GM12878 (cell line): ENCODE measurements around the gene TESK1. TPM values are rescaled to one million over a fixed set of nuclear protein-coding genes. Genes with fewer than 3 reads are reported as not detected.

ENCODE experiments used
- ATAC-seq: fragments of 200-7000 bp; cut with Tn5 transposase; 3 replicates; pipeline ENCODE4 v1.9.1; 2020; ENCODE audit warnings: mild to moderate bottlenecking, moderate library complexity
- BruUV-seq: library from RNA; stranded (reverse); fragments of 400-500 nt; replicated peaks from 2 replicates; lab custom pipeline; 2021; lab: Mats Ljungman, UMichigan
- CTCF ChIA-PET: fragments of 300-600 bp; sonication (Branson Sonifier 250); formaldehyde crosslinking; extraction: SDS; loops from one replicate; lab custom pipeline; 2021; ENCODE audit warnings: inconsistent platforms; lab: Yijun Ruan, JAX
- POLR2A ChIA-PET: fragments of 350-600 bp; formaldehyde crosslinking; extraction: SDS; loops from one replicate; lab custom pipeline; 2021; ENCODE audit warnings: inconsistent platforms; lab: Charles Lee
- RAD21 ChIA-PET: fragments of 300-600 bp; sonication (Branson Sonifier 250); formaldehyde crosslinking; loops from one replicate; lab custom pipeline; 2023; ENCODE audit warnings: antibody characterized with exemption; ENCODE audit not compliant: unreplicated experiment; lab: Charles Lee
- SMC1A ChIA-PET: fragments of 300-600 bp; sonication (Branson Sonifier 250); formaldehyde crosslinking; loops from one replicate; lab custom pipeline; 2023; ENCODE audit not compliant: unreplicated experiment, uncharacterized antibody; lab: Charles Lee
- DNase-seq: peaks from one replicate; pipeline ENCODE4 v3.0.0-alpha.2; 2011; ENCODE audit warnings: low read depth, low spot score
- FAIRE-seq: peaks from 3 replicates; lab custom pipeline; 2011; peaks lifted over from hg19 to GRCh38; lab: Jason Lieb, UNC
- H2AFZ ChIP-seq: 2 replicates; pipeline ENCODE4 v1.6.0; 2011; ENCODE audit warnings: low read depth, low read length, control low read depth; ENCODE audit not compliant: control insufficient read depth
- H3K27ac ChIP-seq: 2 replicates; pipeline ENCODE4 v1.5.1; 2011; ENCODE audit warnings: control low read depth; ENCODE audit not compliant: control insufficient read depth, insufficient read depth
- H3K27me3 ChIP-seq, 2 experiments: replicated peaks in 1 of 2; 2 replicates each; pipeline versions ENCODE4 v1.6.0 to v1.6.1; 2011; ENCODE audit warnings: low read length in 1 of 2; ENCODE audit not compliant: control insufficient read depth in 2 of 2, insufficient read depth in 2 of 2
- H3K36me3 ChIP-seq, 2 experiments: 2 replicates each; pipeline ENCODE4 v1.5.1; 2011; ENCODE audit warnings: low read length in 1 of 2; ENCODE audit not compliant: control insufficient read depth in 2 of 2, insufficient read depth in 2 of 2
- H3K4me1 ChIP-seq: 2 replicates; pipeline ENCODE4 v1.6.1; 2011; ENCODE audit warnings: mild to moderate bottlenecking, low read length, moderate library complexity, mixed read lengths; ENCODE audit not compliant: control insufficient read depth, insufficient read depth
- H3K4me2 ChIP-seq: 2 replicates; pipeline ENCODE4 v1.6.0; 2011; ENCODE audit warnings: control low read depth; ENCODE audit not compliant: control insufficient read depth, insufficient read depth
- H3K4me3 ChIP-seq: fragments of 200-600 bp; sonication (generic); 2 replicates; pipeline ENCODE4 v1.5.1; 2016
- H3K79me2 ChIP-seq: 2 replicates; pipeline ENCODE4 v1.6.0; 2011; ENCODE audit warnings: low read length; ENCODE audit not compliant: control insufficient read depth, insufficient read depth
- H3K9ac ChIP-seq: 2 replicates; pipeline ENCODE4 v1.8.0; 2011; ENCODE audit warnings: low read length, control low read depth, mixed read lengths; ENCODE audit not compliant: control insufficient read depth, insufficient read depth
- H3K9me3 ChIP-seq: replicated peaks from 3 replicates; pipeline ENCODE4 v1.5.1; 2011; ENCODE audit warnings: mild to moderate bottlenecking, low read length; ENCODE audit not compliant: control insufficient read depth, insufficient read depth
- H4K20me1 ChIP-seq: 2 replicates; pipeline ENCODE4 v1.6.0; 2011; ENCODE audit not compliant: control insufficient read depth, insufficient read depth
- ATF2 ChIP-seq: IDR thresholded peaks from 2 replicates; pipeline ENCODE4 v1.6.1; 2012; ENCODE audit warnings: low read length, inconsistent platforms
- BCL11A ChIP-seq: IDR thresholded peaks from 2 replicates; pipeline ENCODE4 v1.6.1; 2011; ENCODE audit warnings: low read depth, low read length
- CBX3 ChIP-seq: fragments of 200-600 bp; sonication (generic); IDR thresholded peaks from 2 replicates; pipeline ENCODE4 v1.6.1; 2016; ENCODE audit warnings: low read depth, borderline replicate concordance
- EED ChIP-seq: sonication (generic); IDR thresholded peaks from 2 replicates; pipeline ENCODE4 v1.6.1; 2016; ENCODE audit warnings: antibody characterized with exemption, low read depth
- FOXM1 ChIP-seq: IDR thresholded peaks from 2 replicates; pipeline ENCODE4 v1.6.1; 2012; ENCODE audit warnings: low read depth, mild to moderate bottlenecking, inconsistent platforms, low read length, moderate library complexity
- IKZF2 ChIP-seq, 2 experiments: fragments of 450-650 bp; IDR thresholded peaks; 2 replicates each; pipeline ENCODE4 v1.6.1; 2017; ENCODE audit warnings: mild to moderate bottlenecking in 2 of 2, moderate library complexity in 2 of 2
- JUNB ChIP-seq: IDR thresholded peaks from 2 replicates; pipeline ENCODE4 v1.6.1; 2016; ENCODE audit warnings: antibody characterized with exemption, mild to moderate bottlenecking
- NFYA ChIP-seq: IDR thresholded peaks from 2 replicates; pipeline ENCODE4 v1.6.1; 2011; ENCODE audit warnings: low read depth, mild to moderate bottlenecking, low read length, improper control_type of control experiment, borderline replicate concordance
- NRF1 ChIP-seq: conservative IDR thresholded peaks from 2 replicates; pipeline ENCODE4 v1.6.1; 2011; ENCODE audit warnings: mild to moderate bottlenecking, low read depth, low read length, improper control_type of control experiment
- PAX8 ChIP-seq: fragments of 450-650 bp; IDR thresholded peaks from 2 replicates; pipeline ENCODE4 v1.6.1; 2017; ENCODE audit warnings: mild to moderate bottlenecking, moderate library complexity
- PRDM15 ChIP-seq: fragments of 450-650 bp; formaldehyde crosslinking; IDR thresholded peaks from 2 replicates; pipeline ENCODE4 v1.4.0; 2020; ENCODE audit warnings: mild to moderate bottlenecking, moderate library complexity
- RB1 ChIP-seq: fragments of 450-650 bp; formaldehyde crosslinking; IDR thresholded peaks from 2 replicates; pipeline ENCODE4 v1.6.1; 2017; ENCODE audit warnings: mild to moderate bottlenecking, borderline replicate concordance
- YBX1 ChIP-seq: fragments of 450-650 bp; IDR thresholded peaks from 2 replicates; pipeline ENCODE4 v1.6.1; 2016; ENCODE audit warnings: antibody characterized with exemption
- ZBED1 ChIP-seq: IDR thresholded peaks from 2 replicates; pipeline ENCODE4 v1.6.1; 2016; ENCODE audit warnings: borderline replicate concordance
- ZNF207 ChIP-seq: fragments of 450-650 bp; IDR thresholded peaks from 2 replicates; pipeline ENCODE4 v1.6.1; 2014; ENCODE audit warnings: antibody characterized with exemption, mild to moderate bottlenecking, borderline replicate concordance
- WGBS: methylation state at CpG from one replicate; pipeline ENCODE4 v1.1.6; 2016; ENCODE audit warnings: low lambda C conversion rate; ENCODE audit not compliant: insufficient replicate concordance, insufficient coverage; ENCODE audit errors: missing lambda C conversion rate; 5-methylcytosine and 5-hydroxymethylcytosine counted together
- in situ Hi-C: fragments of 300-500 bp; cut with MboI; formaldehyde crosslinking; loops from 9 replicates; pipeline ENCODE4 v1.14.3; 2018; ENCODE audit warnings: mixed read lengths
- intact Hi-C: fragments of 100-400 bp; cut with micrococcal nuclease; formaldehyde crosslinking; loops from one replicate; pipeline ENCODE4 v1.14.2; 2022; ENCODE audit not compliant: unreplicated experiment
- polyA plus RNA-seq, 11 experiments: library from polyadenylated mRNA; depleted of rRNA in 4 of 11; unstranded in 6 of 11; stranded (reverse) in 5 of 11; fragments of >200 nt; fragmentation: Nextera tagmentation in 4 of 11; fragmentation: Illumina TruSeq in 1 of 11; extraction: Ambion mirVana in 4 of 11; extraction: Trizol in 1 of 11; gene quantifications; 1 replicate in 1 of 11; 2 replicates in 10 of 11; pipeline versions ENCODE4 v1.2.1 to v1.2.3, GENCODE V29; 2011 to 2016; ENCODE audit warnings: inconsistent platforms in 2 of 11, missing spikeins in 2 of 11, low read depth in 1 of 11
- total RNA-seq, 4 experiments: library from RNA; depleted of rRNA in 3 of 4; stranded (reverse); fragments of >200 nt in 3 of 4; fragmentation: Illumina TruSeq in 1 of 4; extraction: Trizol in 1 of 4; gene quantifications; 2 replicates each; pipeline versions ENCODE4 v1.2.1 to v1.2.3, GENCODE V29; 2013 to 2021
- TF ChIP-seq, protein P1 (sequence below): fragments of 450-650 bp; IDR thresholded peaks from 2 replicates; pipeline ENCODE4 v1.6.1; 2018; ENCODE audit warnings: mild to moderate bottlenecking, low read depth, moderate library complexity; ENCODE audit not compliant: partially characterized antibody

Gene TESK1
- total and polyA plus RNA-seq, 10 of the 15 experiments (the other 5 are each of a cell fraction or from before 2014, with no cell fraction given): 0.16 to 19.5 (median 7.9) TPM; not detected in 1

GRCh38 chr9:35558185-35558584 is 46.9 kb upstream of the TESK1 start (continued):
- TF ChIP-seq ATF2: no peak
- TF ChIP-seq, all 136 proteins: peak for 0

- ChIA-PET RAD21 (no interaction called here), POLR2A (no interaction called here), SMC1A (interaction anchor here (1.1 kb wide), 1 partner anchor 15 kb away, joined by 3 read pairs; no protein-coding TSS in a partner anchor), CTCF (no interaction called here)
- no peak overlapping the region for H3K9ac ChIP-seq
- DNase-seq: no peak
- WGBS: 39% methylated on average over 19 of the region's 20 CpGs
- no TSS peak for BruUV-seq
- no peak for ATAC-seq
- in situ Hi-C loops (no loop called here), intact Hi-C loops (no loop called here)
- no peaks in the 10 kb centered on the region for H3K4me1 ChIP-seq
- no peaks in the 10 kb centered on the region for H3K27me3 ChIP-seq
- H3K79me2 ChIP-seq: no peaks in the 10 kb centered on the region
- H4K20me1 ChIP-seq: no peaks in the 10 kb centered on the region
- FAIRE-seq: no peak
- no peak overlapping the region for H3K27ac ChIP-seq
- no peaks in the 10 kb centered on the region for H3K36me3 ChIP-seq
- no peaks in the 10 kb centered on the region for H3K9me3 ChIP-seq
- no peak overlapping the region for H3K4me2 ChIP-seq
- H2AFZ ChIP-seq: no peak overlapping the region
- H3K4me3 ChIP-seq: no peak overlapping the region
- no peak for TF ChIP-seq JUNB
- TF ChIP-seq CBX3: no peak
- TF ChIP-seq EED: no peak
- no peak for TF ChIP-seq YBX1
- TF ChIP-seq NRF1: no peak
- no peak for TF ChIP-seq ZBED1
- no peak for TF ChIP-seq NFYA
- TF ChIP-seq PRDM15 (CRISPR knock-in tag): no peak
- TF ChIP-seq, protein P1, sequence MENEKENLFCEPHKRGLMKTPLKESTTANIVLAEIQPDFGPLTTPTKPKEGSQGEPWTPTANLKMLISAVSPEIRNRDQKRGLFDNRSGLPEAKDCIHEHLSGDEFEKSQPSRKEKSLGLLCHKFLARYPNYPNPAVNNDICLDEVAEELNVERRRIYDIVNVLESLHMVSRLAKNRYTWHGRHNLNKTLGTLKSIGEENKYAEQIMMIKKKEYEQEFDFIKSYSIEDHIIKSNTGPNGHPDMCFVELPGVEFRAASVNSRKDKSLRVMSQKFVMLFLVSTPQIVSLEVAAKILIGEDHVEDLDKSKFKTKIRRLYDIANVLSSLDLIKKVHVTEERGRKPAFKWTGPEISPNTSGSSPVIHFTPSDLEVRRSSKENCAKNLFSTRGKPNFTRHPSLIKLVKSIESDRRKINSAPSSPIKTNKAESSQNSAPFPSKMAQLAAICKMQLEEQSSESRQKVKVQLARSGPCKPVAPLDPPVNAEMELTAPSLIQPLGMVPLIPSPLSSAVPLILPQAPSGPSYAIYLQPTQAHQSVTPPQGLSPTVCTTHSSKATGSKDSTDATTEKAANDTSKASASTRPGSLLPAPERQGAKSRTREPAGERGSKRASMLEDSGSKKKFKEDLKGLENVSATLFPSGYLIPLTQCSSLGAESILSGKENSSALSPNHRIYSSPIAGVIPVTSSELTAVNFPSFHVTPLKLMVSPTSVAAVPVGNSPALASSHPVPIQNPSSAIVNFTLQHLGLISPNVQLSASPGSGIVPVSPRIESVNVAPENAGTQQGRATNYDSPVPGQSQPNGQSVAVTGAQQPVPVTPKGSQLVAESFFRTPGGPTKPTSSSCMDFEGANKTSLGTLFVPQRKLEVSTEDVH: no peak
- TF ChIP-seq RB1: no peak
- TF ChIP-seq PAX8: no peak
- no peak for TF ChIP-seq ZNF207
- no peak for TF ChIP-seq FOXM1
- TF ChIP-seq BCL11A: no peak
- no peak for TF ChIP-seq IKZF2 (IDR thresholded peaks at IDR 0.05)
These were observed 45.1 kb upstream of the TESK1 start for GRCh38 chr9:35559792-35560530.
